HPDE6-E6E7 (cell line): ENCODE data around the gene EDA2R.

ENCODE experiments used
- DNase-seq: peaks from one replicate; pipeline ENCODE4 v3.0.0; 2011; ENCODE audit warnings: missing footprints; ENCODE audit errors: extremely low spot score

Gene EDA2R, protein sequence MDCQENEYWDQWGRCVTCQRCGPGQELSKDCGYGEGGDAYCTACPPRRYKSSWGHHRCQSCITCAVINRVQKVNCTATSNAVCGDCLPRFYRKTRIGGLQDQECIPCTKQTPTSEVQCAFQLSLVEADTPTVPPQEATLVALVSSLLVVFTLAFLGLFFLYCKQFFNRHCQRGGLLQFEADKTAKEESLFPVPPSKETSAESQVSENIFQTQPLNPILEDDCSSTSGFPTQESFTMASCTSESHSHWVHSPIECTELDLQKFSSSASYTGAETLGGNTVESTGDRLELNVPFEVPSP

DNA sequence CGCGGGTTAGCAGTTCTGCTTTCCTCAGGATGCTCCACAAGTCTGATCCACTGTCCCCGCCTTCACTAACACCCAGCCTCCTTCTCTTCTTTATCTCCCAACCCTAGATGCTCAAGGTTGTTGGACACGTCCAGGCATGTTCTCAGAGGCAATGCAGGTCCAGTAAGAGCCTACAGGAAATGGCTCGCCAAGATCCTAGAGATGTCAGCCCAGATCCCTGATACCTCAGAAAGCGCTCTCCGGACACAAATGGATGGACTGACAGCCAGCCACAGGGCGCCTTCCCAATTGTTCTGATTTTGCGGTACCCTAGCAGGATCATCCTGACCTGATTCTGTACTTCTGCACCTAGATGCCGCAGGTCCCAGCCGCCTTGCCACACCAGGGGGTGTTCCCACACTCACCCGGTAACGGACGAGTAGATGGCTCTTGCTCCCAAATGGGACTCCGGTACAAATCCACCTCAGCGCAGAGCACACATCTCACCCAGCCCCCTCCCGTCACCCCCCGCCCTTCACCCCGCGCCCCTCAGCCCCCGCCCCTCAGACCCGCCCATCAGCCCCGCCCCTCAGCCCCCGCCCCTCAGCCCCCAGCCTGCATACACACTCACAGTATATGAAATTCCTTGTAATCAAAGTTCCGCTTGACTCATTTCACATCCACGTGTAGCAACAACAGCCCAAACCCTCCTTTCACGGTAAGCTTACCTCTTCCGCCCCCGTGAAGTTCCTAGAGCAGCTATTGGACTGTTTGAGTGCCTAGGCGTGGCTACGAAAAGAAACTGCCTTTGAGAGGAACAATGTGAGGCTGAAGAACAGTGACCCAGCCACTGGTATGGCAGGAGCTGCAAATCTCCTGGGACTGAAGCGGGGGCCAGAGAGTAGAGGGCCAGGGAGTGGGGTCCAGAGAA is at the start of gene EDA2R:
Gene EDA2R, minus strand, starts transcription at position 488 of the 910 bp plus-strand sequence. CDS start 23,058 bp downstream, outside the sequence.
- no peak for DNase-seq

DNA sequence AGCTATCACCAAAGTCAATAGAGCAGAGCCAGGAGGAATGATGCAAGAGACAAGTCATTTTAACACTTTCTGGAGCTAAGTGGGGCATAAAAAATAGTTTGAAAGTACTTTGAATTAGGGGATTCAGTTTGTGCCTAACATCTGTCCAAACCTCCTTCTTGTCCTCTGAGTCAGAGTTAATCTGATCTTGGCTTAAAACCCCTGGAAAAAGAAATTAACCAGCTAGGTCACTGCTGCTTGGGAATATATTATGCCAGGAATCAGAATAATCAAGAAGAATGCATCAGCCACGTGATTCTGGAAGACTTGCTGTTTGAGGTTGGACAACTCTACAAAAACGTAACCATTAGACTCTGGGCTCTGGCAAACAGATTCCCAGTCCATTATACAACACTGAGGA is 45.3 kb upstream of the EDA2R start:
- DNase-seq = no peak

DNA sequence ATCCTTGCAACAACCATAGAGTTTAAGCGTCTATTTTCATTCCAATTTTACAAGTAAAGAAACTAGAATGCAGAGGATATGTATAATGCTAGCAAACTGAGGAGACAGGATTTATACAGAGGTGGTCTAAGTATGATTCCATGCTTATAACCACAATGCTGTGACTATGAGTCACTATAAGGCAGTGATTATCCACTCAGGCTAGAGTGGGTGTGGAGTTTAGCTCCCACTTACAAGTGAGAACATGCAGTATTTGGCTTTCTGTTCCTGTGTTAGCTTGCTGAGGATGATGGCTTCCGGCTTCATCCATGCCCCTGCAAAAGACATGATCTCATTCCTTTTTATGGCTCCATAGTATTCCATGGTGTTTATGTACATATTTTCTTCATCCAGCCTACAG is 41.6 kb upstream of the EDA2R start:
- no peak for DNase-seq

DNA sequence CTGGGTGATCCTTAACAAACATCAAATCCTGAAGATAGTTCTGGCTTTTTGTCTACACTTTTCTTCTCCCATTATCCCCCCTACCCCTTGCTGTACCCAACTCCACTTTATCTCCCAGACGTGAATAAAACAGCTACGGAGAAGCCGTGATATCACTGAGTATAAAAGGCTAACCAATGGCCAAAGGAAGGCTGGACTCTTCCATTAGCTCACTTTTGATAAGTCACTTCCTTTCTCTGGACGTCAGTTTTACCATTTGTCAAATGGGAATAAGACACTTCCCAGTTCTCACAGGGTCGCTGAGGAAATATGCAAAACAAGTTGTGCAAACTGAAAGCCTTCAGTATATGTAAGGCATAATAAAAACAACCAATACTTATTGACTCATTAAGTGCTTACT is 38.6 kb upstream of the EDA2R start:
- DNase-seq = no peak

DNA sequence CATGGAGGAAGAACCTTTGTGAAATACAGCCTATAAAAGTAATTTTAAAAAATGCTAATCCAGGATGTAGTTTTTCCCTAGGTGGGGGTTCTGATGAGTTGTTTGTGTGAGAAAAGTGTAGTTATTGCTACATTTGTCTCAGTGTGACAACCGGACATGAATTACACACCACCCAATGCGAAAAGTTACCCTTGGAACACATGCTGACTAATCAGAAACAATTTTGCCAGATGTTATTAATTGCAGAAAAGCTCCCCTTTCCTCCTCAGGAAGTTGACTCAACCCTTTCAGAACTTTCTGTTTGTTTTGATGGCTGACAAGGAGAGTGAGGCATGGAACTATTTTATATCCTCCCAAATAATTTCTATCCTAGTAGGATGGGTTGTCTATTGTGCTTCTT is 38.1 kb upstream of the EDA2R start:
- no peak for DNase-seq

DNA sequence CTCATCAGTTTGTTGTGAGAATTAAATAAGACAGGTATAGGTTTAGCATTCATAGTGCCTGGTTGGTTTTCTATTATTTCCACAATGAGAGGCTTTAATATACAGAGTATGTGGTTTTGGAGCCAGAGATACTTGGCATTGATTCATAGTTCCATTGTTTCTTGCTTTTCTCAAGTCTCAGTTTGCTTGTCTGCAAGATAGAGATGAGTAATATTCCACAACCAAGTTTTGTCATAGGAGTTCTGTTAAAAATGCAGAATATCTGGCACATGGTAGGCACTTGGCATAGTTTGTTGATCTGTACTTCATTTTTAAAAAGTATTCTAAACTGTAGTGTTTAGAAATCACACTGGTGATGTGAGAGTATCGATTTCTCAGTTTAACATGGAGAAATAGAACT is 37.5 kb upstream of the EDA2R start:
- no peak for DNase-seq

DNA sequence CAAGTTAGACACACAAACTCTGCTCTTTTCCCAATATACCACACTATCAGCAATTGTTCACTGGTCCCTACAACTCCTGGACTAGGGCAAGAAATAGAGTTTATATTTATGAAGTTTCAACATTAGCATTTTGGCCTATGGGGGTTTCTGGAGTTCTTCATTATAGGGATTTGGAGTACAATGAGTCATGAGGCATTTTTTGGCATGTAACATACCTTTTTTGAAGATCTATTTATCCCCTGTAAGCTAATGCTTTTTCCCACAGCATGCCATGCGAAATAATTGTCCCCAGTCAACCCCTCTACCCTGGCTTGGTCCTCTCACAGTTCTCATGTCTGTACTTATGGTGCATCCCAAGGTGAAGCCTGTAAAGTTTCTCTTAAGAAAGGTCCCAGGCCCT is 36.7 kb upstream of the EDA2R start:
- DNase-seq = no peak

DNA sequence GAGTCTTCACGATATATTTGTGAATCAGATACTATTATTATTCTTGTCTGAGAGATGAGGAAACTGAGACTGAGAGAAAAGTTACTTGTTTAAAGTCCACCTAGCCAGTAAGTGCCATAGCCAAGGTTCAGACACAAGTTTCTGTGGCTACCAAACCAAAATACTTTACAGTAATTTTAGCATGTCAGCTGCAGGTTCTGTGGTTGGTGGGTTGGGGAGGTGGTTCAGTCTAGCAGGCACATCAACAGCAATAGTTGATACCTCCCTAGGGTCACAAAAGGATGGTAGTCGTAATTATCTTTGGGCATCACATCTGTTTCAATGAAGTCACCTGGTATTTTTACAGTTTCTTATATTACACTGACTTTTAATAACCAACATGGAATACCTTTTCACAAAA is 35.6 kb upstream of the EDA2R start:
- DNase-seq = no peak

DNA sequence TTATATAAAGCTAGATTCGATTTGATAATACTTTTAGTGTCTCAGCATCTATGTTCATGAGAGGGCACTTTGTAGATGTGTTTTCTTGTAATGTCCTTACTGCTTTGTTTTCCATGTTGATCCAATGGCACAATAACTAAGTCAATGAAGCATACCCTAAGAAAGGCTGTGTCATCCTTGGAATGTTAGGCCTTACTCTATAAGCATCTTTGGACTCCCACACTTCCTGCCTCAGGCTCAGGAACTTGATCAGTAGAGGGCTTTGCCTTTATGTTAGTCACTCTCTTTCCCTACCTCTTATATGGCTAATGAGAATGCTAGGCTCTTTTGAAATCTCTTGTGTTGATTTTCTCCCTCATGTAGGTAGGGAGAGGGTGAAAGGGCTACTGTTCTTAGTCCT is 33.2 kb upstream of the EDA2R start:
- no peak for DNase-seq

DNA sequence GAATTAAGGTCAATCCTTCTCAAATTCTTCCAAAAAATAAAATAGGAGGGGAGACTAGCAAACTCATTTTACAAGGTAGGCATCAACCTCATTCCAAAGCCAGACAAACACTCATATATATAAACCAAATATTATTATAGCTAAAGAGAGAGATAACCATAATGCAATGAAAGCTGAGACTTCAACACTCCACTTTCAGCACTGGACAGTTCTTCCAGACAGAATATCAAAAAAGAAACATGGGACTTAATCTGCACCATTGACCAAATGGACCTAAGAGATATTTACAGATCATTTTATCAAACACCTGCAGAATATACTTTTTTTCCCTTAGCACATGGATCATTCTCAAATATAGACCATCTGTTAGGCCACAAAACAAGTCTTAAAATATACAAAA is 15.5 kb upstream of the EDA2R start:
- DNase-seq = no peak

DNA sequence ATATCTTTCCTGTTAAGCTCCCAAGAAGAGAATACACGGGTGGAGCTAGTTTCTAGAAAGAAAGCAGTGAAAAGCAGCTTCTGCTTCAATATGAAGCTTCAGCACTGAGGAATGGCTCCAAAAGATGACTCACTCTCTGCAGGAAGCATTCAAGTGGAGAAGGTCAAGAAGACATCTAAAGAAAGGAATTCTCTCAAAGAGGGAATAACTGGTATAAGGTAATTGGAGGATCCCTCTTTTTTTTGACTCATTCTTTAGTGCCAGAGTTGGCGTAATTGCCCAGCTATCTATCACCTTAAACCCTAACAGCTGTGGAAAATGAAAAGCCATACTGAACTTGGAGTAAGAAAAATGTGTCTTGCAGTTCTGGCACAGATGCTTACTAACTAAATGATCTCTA is 3.5 kb downstream of the EDA2R start:
- no peak for DNase-seq

DNA sequence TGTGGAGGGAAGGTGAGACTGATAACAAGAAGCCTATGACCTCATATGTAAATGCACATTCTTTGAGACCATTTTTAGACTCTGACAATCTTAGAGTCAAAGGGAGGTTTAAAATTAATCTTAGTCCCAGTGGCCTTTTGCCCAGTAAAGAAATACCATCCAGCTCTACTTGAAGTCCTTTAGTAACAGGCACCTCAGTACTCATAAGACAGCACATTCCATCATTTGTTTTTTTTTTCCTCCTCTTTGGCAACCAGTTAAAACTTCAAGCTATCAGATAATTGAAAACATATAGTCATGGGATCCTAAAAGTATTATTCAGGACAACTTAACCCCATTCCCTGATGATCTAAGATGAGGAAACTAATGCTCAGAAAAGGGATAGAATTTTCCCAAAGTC is 4.6 kb downstream of the EDA2R start:
- no peak for DNase-seq

DNA sequence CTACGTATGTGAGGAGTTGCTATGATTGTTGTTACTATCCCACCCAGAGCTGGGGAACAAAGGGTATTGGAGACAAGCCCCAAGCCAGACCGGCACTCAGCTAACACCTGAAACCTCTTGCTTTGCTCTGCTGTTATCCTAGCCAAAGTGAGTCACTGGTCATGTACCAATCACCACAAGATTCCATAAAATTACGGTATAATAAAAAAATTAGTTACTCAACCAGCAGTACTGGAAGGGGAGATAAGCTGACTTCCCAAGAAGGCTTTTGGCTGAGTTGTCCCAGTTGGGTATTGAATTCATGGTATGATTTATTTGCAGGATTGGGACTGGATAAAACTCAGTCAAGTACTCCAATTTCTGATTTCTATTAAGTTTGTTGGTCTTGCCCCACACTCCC is 5.3 kb downstream of the EDA2R start:
- no peak for DNase-seq

DNA sequence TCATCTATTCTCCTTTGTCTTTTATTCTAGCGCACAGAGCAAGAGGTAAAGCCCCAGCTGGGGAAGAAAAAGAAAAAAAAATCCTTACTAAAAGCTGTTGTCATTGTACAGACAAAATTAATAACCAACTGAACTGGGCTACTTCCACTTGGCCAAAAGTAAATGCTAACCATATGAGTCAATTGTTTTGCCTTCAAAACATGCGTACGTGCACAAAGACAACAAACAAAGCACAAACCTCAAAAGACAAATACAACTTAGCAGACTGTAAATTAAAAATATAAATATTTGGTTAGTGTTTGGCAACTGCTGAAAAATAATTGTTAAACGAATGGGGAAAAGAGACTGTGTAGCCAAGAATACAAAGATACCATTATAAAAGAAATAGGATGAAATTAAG is 5.9 kb downstream of the EDA2R start:
- DNase-seq = no peak

DNA sequence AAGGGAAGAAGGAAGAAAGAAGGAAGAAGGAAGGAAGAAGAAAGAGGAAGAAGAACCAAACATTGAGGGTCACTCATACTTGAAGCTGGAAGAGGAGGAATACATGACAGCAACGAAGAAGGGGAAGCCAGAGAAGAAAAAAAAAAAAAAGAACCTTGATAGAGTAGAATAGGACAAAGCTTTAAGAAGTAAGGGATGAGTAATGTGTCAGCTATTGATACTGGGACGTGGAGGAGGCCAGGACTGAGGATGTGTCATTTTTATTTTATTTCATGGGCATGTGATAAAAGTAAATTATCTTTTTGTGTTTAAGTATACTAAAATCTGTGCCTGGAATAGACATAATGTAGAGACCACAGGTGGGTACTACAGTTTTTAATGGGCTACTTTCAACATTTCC is 6.4 kb downstream of the EDA2R start:
- no peak for DNase-seq

DNA sequence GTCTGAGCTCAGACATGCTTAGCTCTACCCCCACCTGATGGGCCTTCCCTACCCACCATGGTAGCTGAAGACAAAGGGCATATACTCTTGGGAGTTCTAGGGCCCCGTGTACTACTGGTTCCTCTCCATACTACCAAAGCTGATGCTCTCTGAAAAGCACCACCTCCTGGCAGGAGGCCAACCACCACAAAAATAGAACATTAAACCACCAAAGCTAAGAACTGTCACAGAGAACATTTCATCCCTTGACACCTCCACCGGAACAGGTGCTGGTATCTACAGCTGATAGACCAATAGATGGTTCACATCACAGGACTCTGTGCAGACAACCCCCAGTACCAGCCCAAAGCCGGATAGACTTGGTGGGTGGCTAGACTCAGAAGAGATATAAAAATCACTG is 13.4 kb downstream of the EDA2R start:
- no peak for DNase-seq

DNA sequence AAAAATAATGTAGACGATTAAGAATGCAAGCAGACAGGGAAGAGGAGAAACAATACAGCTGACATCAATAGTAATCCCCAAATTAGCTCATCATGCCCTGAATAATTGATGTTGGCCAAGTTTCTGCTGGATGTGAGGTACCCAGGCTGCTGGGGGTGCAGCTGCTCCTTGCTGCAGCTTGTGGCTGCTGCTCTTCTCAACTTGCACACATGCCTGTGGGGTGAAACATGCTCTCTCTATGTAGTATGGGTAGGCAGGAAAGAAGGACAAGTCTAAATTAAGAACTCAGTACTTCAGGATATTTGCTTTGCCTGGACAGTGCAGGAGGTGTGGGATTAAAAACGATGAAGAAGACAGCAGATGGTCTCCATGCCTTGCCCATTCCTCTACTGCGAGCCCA is 16.7 kb downstream of the EDA2R start:
- DNase-seq = no peak

DNA sequence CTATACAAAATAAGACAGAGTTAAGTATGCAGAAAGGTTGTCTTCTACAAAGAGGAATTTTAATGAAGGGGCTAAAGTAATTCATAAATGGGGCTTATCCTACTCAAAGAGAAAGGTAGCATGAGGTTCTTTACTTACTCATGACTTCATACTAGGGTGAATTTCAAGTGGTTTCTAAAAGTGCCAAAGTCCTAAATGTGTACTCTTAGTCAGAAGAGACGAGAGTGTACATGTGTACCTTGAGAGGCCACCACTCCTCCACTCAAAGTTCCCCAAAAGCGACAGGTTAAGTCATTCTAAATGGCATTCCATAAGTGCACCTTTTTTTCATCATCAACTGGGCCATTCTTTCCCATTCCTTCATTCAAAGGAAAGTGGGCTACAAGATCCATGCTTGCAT is 21.9 kb downstream of the EDA2R start:
- no peak for DNase-seq

DNA sequence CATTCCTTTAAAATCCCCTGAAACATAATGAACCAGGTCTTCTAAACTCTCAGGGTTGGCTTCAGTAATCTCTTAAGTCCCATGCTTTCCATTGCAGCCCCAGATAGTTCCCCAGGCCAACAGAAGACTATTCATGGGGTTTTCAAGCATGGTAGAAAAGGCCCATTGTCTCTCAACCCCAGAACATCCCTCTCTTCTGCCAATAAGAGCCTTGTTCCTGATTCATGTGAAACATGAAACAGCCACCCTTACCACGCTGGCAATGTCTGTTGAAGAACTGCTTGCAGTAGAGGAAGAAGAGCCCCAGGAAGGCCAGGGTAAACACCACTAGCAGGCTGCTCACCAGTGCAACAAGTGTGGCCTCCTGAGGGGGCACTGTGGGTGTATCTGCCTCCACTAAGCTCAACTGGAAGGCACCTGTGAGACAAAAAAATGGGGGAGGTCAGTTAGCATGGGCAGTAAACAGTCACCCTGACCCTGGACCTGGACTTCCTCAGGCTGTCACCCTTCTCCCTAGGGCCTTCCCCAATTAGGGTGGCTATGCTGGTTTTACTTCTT is 36.4 kb downstream of the EDA2R start:
- no peak for DNase-seq

DNA sequence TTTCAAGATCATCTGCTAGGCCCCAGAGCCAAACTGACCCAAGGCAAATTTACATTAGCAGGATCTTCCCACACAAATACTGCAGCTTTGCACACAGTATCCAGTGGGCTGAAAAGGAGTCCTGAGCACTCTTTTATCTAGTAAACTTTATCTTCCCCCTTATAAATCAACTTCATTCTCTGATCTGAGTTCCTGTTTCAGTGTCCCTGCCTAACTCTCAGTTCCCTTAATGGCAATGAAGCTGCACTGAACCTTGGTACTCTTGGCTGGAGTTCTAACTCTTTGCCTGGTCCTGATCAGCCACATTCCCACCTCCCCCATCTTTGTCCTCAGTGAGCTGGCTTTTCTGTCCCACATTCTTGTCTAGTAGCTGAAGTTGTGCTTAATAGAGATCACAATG is 37.4 kb downstream of the EDA2R start:
- DNase-seq = no peak

DNA sequence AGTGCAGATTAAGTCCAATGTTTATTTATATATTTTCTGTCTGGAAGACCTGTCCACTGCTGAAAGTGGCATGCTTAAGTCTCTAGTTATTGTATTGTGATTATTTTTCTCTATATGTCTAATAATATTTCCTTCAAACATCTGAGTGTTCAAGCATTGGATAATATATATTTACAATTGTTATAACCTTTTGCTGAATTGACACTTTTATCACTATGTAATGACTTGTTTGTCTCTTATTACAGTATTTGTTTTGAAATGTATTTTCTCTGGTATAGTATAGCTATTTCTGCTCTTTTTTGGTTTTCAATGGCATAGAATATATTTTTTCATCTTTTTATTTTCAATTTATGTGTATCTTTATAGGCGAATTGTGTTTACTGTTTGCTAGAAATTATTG is 59.7 kb downstream of the EDA2R start:
- no peak for DNase-seq

DNA sequence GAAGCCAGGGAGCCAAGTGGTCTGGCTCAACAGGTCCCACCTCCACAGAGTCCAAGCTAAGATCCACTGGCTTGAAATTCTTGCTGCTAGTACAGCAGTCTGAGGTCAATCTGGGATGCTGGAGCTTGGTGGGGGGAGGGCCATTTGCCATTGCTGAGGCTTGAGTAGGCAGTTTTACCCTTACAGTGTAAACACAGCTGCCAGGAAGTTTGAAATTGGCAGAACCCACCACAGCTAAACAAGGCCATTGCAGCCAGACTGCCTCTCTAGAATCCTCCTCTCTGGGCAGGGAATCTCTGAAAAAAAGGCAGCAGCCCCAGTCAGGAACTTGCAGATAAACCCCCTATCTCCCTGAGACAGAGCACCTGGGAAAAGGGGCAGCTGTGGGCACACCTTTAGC is 84.9 kb downstream of the EDA2R start:
- no peak for DNase-seq

DNA sequence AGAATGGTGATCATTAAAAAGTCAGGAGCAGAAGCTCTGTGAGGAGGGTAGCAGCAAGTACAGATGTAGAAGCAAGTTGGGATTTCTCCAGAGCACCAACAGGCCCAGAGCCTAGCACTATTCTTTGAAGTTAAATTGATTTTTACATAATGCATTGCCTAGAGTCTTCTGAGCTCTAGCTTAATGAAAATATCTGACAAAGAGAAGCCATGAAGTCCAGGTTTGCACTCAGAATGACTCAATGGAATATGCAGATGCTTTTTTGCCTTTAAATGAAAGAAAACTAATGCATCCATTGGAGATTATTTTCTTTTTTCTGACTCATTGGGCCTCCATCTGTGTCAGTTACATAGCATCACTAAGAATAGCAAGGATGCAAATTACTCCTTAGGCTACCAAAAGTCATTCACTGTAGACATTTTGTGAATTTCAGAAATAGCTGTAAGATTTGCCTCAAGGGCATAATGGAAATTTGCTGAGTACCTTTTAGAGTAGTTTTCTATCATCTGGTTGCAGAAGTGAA is 91.0 kb downstream of the EDA2R start:
- DNase-seq = no peak
